HG02798 (cell line): ENCODE measurements around the gene EXOC6B.

ENCODE experiments used
- ATAC-seq: cut with Tn5 transposase; IDR thresholded peaks from one replicate; pipeline ENCODE4 v1.9.1; 2021; ENCODE audit warnings: mild to moderate bottlenecking; ENCODE audit not compliant: unreplicated experiment, poor library complexity

EXOC6B gene

DNA sequence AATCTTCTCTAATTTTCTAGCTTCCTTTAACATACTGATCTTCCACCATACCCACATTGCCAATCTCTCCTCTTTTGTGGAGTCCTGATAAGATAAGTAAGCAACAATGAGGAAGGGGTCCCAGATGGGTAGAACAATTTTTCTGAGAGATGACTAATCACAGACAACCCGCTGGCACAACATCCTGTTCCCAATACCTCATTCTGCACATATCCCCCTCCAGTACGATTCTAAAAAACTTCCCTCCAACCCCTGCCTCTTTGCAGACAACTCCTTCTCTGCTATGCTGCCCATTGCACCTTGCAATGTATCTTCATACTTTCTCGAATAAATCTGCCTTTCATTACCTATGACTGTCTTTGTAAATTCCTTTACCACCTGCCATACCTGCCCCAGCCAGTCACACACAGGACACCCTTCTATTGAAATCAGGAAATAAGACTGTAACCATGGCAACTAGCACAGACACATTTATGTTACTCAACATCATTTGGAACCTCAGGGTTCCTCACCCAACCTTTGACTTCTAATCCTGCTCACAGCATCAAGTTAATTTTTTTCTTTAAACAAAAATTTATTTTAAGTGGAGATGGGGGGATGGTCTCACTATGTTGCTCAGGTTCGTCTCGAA lies 7.4 kb upstream of the EXOC6B start:
- no peak for ATAC-seq

DNA sequence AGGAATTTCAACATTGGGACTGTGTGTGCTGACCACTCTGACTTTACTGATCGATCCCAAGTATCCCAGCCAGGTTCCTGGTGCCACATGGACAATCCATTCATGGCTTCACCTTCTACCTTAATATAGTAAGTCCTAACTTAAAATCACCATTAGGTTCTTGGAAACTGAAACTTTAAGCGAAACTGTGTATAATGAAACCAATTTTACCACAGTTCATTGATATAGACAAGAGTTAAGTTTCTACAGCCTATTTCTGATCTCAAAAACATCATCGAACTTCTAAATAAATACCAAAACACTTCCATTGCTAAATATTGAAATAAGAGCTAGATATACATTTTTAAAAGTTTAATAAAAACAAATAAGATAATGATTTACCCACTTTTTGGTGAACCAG lies 4.4 kb upstream of the EXOC6B start:
- no peak for ATAC-seq

DNA sequence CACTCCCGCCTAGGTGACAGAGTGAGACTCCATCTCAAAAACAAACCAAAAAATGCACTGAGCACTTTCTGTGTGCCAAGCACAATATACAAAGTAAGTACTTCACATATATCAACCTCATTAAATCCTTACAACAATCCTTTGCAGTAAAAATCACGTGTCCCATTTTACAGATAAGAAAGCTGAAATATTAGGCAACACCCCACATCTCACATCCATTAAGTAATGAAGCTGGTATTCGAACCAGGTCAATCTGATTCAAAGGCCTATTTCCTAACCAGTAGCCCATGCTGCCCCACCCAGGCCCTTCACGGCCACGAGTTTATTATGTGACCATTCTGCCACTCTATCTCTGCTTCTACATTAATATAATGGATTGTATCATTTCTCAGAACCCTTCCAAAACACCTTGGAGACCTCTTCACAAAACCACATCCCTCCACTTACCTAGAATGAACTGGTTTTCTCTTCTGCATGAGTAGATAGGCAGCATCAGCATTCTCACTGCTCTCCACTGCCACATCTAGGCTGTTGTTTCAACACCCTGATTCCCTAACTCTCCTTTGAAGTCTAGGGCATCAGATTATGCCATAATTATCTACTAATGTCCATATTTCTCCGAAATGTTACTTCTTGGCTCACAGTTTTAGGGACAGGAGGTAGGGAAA lies 3.1 kb upstream of the EXOC6B start:
- ATAC-seq = no peak

DNA sequence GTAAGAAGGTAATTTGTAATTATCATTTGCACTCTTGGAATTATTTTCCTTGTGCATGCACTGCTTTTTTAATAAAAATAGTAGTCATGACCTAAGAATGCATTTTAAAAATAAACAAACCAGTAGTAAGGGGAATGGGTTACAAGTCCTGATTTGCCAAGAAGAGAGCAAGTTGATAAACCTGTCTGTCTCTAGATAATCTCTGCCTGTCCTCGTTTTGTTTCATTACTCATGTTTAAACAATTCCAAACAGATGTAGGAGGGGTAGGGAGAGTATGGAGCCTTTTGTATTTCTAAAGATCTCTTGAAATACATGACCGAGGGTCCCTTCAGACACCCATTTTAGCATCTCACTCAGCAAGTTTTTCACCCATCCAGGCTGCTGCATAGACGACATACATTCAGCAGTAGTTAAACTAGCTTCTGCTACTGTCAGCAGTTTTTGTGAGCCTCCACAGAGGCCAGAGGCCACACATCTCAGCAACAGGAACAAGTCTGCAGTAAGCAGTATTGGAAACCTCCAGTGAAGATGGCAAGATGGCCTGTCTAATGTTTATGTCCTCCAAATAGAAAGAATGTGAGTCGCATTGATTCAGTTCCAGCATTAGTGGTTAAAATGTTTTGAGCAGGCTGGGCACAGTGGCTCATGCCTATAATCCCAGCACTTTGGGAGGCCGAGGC lies 2.3 kb upstream of the EXOC6B start:
- no peak for ATAC-seq

DNA sequence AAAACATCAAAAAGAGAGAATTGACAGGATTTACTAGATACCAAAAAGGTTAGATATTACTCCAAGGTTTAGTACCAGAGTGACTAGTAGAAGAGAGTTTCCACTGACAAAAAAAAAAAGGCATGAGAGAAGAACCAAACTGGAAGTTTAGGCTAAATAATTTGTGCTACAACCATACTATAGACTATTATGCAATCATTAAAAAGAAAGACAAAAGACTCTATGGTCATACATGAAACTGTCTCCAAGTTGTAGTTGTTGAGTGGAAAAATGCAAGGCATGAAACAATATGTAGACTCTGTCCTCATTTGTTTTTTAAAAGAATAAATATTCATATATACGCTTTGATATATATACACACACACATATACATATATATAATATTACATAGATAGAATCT lies 1.7 kb upstream of the EXOC6B start:
- no peak for ATAC-seq

DNA sequence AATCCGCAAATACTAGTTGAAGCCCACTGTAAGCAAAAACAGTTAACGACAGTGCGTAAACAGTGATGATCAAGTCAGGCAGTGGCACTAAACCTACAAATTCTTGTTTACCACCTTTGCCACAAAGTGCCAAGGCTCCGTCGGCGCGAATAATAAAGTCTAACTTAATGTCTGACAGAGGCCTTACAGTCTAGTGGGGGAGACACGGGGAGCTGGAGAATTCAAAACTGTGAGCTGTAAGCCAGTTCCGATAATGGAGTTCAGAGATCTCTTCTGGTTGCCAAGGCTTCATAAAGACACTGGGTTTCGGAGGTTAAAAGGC lies 284 bp upstream of the EXOC6B start:
- no peak for ATAC-seq

DNA sequence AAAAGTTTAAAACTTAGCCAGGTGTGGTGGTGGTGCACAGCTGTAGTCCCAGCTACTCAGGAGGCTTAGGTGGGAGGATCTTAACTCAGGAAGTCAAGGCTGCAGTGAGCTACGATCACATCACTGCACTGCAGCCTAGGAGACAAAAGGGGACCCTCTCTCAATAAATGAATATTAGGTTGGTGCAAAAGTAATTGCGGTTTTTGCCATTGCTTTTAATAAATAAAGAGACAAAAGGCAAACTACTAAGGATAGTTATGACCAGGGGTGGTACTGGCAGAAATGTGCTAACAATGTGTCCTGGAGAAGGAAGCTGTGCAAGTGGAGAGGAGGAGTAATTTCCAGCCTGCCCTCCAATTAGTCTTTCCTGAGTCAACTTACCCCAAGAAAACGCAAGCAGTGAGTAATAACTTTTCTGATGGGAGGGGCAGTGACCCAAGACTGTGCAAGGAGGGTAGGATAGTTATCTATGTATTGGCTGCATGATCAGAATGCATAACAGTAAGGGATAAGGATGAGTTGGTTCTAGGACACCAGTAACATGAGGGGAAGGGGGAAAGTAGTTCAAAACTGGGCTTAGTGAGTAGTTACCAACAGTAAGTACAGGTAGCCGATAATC lies 1.5 kb downstream of the EXOC6B start:
- no peak for ATAC-seq

DNA sequence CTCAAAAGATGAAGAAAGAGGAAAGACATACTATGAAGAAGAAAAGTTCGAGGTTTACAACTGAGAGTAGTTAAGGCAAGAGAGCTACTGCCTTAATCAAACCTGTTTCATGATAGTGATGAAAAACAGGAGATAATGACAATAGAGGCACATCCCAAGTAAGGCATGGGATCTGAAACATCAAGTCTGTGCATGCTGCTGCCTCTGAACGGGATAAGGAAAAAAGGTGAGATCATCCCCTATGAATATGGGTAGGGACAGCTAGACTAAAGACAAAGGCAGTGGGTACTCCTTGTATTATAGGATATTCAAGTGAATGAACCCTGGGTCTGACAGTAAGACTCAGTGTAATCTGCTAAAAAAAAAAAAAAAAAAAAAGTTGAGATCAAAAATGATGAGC lies 3.0 kb downstream of the EXOC6B start:
- no peak for ATAC-seq

DNA sequence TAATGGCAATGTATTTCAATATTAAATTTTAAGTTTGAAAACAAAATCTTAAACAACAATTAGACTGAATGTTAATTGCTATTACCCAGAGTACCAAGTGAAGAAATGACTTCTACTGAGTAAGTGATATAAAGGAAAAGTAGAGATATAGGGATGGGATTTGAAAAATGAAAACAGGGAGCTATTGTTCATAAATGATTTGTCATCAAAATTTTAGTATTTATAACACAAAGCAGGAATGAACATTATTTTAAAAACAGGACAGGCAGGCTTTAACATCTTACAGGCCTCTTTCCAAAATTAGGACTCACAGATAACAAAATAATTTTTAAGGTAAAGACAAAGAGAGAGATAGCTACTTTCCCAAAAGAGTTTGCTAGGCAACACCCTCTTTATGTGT lies 3.9 kb downstream of the EXOC6B start:
- ATAC-seq = no peak

DNA sequence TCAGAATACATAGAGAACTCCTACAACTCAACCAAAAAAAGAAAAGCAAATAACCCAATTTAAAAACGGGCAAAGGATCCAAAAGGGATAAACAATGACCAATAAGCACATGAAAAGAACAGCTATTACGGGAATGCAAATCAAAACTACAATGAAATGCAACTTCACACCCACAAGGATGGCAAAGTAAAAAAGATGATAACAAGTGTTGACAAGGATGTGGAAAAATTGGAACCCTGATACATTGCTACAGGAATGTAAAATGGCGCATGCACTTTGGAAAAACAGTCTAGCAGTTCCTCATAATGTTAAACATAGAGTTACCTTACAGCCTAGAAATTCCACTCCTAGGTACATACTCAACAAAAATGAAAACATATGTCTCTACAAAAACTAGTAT lies 4.7 kb downstream of the EXOC6B start:
- ATAC-seq = no peak

DNA sequence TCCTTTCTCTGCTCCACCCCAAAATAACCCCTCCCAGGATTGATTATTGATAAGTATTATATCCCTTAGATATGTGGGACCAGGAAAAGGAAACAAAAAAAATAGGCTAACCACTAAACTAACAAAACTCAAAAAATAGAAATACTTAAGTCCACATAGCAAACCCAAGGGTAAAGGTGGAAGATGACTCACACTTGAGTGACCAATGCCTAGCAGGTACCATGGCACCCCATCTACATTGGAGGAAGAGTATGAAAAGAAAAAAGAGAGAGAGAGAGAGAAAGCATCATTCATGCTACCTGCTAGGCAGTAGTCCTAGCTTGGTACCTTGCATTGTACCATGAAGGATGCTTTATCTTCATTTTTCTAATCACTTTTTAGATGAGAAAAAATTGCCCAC lies 6.3 kb downstream of the EXOC6B start:
- ATAC-seq = no peak

DNA sequence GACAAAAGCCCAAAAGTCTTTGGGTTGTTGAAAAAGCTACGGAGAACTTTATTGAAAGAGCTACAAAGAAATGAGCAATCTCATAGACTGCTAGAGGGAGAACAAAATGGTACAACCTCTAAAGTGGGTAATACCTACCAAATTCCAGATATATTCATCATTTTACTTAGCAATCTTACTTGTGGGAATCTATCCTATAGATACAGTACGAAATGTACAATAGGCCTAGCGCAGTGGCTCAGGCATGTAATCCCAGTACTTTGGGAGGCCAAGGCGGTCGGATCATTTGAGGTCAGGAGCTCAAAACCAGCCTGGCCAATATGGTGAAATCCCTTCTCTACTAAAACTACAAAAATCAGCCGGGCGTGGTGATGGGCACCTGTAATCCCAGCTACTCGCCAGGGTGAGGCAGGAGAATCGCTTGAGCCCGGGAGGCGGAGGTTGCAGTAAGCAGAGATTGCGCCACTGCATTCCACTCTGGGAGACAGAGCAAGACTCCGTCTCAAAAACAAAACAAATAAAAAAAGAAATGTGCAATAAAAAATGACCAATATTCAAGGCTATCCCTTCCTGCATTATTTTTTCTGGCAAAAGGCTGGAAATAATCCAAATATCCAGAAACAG lies 10.1 kb downstream of the EXOC6B start:
- no peak for ATAC-seq

DNA sequence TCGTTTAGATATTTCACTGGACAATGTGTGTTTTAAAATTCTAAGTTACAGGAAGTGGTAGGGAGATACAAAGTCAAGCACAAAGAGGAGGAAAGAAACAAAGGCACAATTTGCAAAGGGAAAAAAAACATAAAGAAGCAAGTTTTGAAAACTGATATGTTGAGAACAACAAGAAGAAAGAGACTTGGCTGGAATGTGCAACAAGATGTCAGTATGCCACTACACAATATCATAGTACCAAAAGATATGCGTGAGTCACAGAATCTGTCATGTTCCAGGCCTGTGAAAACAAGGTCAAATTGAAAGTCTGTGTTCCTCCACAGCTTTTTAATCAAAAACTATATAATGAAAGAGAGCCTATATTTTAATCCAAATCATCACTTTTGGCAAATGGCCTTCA lies 12.0 kb downstream of the EXOC6B start:
- ATAC-seq = no peak

DNA sequence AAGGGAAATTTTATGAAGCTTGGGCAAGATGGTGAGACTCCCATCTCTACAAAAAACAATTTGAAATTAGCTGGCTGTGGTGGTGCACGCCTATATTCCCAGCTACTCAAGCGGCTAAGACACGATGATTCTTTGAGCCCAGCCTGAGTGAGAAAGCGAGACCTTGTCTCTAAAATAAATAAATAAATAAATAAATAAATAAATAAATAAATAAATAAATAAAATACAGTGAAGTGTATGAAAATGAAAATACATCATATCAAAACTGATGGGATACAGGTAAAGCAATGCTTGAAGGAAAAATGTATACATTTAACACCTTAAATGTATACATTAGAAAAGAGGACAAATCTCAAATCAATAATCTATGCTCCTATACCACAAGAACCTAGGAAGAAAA lies 15.7 kb downstream of the EXOC6B start:
- no peak for ATAC-seq

DNA sequence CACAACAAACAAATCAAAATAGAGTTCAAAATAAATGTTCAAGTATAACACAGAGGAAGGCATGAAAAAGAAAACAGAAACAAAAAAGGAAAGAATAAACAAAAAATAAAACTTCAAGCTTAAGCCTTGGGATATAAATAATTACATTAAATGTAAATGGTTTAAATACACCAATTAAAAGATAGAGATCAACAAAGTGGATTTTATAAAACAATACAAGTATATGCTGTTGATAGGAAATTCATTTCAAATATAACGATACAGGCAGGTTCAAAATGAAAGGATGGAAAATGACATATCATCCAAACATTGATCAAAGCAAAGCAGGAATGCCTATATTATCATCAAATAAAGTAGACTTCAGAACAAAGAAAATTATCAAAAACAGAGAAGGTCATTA lies 16.7 kb downstream of the EXOC6B start:
- no peak for ATAC-seq

DNA sequence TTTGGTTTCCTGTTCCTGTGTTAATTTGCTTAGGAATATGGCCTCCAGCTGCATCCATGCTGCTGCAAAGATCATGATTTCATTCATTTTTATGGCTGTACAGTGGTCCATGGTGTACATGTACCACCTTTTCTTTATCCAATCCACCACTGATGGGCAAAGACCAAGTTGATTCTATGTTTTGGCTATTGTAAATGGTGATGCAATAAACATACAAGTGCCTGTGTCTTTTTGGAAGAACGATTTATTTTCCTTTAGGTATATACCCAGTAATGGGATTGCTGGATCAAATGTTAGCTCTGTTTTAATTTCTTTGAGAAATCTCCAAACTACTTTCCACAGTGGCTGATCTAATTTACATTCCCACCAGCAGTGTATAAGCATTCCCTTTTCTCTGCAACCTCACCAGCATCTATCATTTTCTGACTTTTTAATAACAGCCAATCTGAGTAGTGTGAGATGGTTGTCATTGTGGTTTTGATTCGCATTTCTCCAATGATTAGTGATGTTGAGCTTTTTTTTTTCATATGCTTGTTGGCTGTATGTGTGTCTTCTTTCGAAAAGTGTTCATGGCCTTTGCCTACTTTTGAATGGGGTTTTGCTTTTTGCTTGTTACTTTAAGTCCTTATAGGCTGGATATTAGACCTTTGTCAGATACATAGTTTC lies 19.4 kb downstream of the EXOC6B start:
- ATAC-seq = no peak

DNA sequence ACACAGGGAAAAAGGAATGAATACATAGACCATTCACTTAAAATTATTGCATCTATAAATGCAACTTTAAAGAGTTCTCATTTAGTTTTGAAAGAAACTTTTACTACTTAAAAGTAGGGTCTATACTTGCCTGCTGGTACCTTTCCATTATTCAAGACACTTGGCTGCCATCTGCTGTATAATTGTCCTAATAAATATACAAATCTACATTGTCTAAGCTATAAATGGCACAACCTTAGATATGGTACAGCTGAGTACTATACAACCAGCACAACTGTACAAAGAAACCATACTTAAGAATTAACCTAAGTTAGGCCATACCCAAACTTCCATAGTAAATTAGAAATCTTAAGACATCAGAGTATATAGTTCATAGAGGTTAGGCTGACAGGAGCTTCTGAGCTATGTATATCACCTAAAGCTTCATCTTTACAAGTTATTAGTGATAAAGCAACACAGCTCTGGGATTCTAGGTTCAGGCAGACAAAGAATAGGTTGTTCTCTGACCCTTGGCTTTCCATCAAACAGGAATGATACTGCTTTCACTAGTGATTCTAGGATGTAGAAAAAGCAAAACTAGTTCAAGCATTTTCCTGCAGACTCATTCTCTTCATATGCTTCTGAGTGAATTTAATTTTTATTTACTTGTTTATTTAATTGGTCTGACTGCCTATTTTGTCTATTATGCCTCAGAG lies 22.1 kb downstream of the EXOC6B start:
- no peak for ATAC-seq

DNA sequence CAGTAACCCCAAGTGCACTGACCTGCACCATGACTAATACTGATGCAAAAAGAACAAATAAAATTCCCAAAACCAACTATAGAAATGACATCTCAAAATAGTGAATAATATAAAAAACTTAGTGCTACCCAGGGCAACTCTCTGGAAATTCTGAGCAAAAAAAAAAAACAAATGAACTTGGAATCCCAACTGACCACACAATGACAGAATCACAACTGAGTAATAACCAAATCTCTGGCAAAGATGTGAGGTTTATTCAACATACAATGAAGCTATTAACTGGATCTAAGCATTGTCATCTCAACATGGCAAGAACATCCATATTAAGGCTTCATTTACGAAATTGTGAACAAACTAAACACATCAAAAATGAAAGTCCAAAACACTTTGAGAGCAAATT lies 22.7 kb downstream of the EXOC6B start:
- no peak for ATAC-seq

DNA sequence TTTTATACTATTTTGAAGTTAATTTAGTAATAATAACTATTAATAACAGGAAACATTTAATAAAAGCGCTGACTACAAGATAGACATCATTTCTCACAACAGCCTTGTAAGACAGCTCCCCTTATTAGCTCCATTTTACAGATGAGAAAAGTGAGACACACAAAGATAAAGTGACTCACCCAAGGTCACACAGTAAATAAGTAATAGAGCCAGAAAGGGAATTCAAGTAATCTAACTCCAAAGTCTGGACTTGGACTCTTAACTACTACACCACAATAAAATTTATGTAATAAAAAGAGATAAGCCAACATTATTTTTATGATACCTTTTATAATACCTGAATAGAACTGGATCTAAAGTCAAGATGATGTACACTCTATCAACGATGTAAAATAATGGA lies 25.3 kb downstream of the EXOC6B start:
- ATAC-seq = no peak

DNA sequence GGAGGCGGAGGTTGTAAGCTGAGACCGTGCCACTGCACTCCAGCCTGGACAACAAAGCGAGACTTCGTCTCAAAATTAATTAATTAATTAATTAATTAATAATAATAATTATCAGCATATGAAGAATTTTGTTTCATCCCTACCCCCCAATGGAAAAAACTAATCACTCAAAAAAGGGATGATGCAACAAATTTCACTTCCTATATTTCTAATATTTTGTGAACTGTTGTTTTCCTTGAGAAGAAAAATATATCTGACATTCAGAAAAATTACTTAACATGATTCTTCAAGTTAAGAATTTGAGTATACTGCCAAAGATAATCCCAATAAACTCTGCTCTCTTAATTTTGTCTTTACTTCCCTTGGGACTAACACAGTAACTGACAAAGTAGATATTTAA lies 28.1 kb downstream of the EXOC6B start:
- no peak for ATAC-seq
